CD4-positive, alpha-beta T cell treated with Interleukin-4 for 4 hours (primary cell): Measurements from ENCODE around the gene SART1.
A peak's percentile ranks its signal among the peaks of the same experiment; 100 is the strongest.
"Not testable (repeated sequence)": the region's sequence is repeated elsewhere in the genome, so short reads cannot be mapped to it uniquely, and the experiment has no call there.

Source experiments
- DNase-seq: peaks from one replicate; pipeline ENCODE4 v3.0.0-alpha.2; 2020

Gene SART1

DNA sequence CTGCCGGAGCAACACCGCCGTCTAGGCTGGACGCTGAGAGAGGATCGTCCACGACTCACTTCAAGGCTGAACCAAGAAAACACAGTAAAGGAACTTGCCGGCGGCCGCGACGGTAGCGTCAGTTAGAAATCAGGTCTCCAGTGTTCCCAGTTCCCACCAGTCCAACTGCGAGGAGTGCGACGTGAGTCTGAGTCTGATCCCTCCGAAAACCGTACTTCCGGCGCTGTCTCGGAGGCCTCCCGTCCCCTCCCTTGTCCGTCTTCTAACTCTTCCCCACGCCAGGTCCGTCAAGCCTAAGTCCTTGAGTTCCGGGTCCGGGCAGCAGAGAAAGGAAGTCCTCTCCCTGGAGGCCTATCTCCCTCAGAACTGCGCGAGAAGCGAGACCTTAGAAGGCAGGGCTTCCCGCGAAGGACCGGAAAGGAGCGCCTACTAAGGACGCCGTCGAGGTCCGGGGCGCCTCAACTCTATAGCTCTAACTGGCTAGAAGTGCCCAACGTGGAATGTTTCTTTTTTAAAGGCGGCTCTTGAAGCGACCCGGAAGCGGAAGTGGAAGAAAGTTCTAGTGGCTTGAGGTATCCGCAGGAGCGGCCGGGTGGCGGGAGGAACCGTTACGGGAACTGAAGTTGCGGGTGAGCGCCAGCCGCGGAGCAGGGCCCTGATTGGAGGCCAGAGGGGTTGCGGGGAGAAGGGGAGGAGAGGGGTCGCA is 40.6 kb downstream of the SART1 start, which contains the start of the genes BANF1 and EIF1AD:
BANF1 (plus strand) TSS at position 562 of the 706 bp plus-strand sequence. CDS start 748 bp downstream, outside the sequence.
EIF1AD (minus strand) TSS at position 216 of the 706 bp plus-strand sequence. CDS start 1,768 bp downstream, outside the sequence.
- DNase-seq = peak; percentile 96

DNA sequence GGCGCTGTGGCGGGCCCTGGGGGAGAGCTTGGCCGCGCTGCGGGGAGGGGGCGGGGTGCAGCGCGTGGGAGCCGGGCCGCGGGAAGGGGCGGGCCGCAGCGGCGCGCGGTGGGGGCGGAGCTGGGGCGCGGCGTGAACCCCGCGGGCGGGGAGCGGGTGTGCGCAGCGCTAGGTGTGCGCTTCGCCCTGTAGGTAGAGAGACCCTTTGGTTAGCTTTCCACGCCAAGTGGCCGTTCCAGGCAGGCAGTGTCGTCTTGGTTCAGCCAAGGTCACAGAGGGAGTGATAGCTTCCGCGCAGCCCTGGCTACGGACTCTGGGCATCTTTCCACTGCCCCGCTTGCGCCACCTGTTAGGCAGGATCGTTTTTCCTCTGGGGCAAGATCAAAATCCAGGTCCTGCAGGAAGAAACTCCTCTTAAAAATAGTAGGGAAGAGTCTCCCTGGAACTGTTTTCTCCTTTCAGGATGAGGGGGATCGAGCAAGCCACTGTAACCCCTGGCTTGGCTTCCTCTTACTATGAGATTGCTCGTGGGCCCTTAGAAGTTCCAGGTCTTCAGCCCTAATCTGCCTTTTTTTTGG is 41.2 kb downstream of the SART1 start:
- no peak for DNase-seq

DNA sequence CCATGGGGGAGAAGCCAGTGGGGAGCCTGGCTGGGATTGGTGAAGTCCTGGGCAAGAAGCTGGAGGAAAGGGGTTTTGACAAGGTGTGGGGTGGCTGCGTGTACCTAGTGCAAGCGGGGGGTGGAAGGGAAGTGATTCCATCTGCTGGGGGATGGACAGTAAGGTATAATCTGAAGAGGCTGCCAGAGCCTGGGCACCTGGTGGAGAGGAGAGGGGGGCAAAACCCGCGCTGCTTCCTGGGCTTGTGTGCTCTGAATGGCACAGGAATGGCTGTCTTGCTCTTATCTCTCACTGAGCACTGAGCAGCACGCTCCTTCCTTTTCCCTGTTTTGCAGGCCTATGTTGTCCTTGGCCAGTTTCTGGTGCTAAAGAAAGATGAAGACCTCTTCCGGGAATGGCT is 41.8 kb downstream of the SART1 start:
- no peak for DNase-seq

DNA sequence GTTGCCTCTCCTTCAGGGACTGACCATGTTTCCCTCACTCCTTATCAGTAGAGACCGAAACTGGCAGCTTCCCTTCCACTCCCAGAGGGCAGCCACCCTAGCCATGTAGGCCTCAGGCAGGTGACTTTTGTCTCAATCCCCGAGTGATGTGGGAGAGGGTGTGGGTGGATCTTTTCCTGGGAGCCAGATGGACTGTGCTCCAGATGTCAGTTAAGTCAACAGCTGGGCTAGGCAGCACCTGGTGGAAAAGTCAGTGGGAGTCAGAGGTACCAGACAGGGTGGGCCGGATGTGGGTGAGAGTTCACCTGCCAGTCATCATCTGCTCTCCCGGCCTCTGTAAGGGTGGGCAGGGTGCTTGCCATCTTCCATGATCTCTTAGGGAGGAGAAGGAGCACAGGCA is 42.7 kb downstream of the SART1 start:
- no peak for DNase-seq

DNA sequence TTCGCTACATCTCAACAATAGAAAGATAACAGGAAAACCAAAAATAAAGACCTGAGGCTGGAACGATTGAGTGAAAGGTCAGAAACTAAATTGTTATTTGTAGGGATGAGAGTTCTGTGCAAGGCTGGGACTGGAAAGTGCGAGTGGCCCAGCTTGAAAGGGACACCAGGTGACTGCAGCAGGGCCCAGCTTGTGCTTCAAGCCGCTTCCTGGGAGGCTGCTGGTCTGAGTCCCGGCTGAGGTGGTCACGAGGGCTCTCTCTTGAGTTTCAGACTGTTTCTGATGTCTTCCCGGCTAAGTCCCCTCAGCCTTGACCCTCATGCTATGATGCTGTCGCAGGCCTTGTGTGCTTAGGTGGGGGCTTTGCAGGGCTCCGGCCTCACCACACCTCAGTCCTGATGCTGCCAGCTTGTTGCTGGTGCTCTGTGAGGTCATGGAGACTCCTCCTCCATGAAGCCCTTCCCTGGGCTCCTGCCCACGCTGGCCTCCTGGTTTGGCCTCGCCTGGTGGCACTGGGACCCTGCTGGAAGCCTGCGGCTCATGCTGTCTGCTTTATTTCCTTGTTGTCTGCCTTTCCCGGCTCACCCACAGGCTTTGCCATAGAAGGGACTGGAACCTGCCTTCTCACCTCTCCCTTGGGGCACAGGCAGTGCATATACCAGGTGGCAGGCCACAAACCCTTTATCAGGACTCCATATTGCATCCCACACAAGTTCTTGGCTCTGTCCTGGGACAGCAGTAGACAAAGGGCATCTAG is 44.8 kb downstream of the SART1 start:
- DNase-seq = no peak

DNA sequence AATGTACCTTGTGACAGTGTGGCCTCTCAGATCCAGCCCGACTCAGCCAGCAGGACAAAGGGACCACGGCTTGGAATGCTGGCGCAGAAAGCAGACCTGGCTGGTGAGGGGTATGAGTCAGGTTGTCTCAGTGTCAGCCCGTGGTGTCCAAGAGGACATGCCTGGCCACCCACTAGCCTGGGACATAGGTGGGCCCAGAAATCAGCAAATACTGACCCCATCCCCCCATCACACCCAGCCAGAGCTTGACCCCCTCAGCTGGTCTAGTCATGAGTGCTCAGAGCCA is 45.3 kb downstream of the SART1 start:
- DNase-seq = no peak

DNA sequence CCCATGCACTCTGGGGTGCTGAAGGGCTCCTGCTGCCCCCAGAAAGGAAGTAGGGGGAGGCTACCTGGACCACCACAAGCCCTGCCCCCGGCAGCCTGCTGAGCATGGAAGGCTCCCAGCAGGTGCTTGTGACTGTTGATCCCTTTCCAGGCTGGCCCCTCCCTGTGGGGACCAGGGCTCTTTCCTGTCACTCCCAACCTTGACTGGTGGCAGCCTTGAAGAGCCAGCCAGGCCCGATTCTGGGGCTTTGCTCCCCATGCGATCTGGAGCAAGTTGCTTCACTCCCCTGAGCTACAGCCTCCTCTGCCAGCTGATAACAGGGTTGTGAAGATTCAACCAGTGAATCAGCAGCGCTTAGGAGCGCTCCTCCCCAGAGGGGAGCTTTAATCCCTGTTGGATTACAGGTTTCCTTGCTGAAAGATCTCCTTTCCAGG is 45.7 kb downstream of the SART1 start:
- no peak for DNase-seq

DNA sequence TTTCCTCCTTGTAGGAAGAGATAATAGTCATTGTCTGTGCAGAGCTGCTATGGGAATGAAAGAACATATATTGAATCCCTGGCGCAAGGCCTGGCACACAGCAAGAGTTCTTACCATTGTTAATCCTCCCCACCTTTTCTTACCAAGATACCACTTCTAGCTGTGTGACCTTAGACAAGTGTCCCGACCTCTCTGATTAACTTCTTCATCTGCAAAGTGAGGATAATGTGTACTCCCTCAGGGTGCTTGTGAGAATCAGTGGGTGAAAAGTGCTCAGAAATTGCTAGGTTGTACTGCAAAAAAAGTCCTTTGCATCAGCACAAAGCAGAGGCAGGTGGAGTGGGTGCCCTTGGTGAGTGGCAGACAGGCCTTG is 46.5 kb downstream of the SART1 start:
- no peak for DNase-seq

DNA sequence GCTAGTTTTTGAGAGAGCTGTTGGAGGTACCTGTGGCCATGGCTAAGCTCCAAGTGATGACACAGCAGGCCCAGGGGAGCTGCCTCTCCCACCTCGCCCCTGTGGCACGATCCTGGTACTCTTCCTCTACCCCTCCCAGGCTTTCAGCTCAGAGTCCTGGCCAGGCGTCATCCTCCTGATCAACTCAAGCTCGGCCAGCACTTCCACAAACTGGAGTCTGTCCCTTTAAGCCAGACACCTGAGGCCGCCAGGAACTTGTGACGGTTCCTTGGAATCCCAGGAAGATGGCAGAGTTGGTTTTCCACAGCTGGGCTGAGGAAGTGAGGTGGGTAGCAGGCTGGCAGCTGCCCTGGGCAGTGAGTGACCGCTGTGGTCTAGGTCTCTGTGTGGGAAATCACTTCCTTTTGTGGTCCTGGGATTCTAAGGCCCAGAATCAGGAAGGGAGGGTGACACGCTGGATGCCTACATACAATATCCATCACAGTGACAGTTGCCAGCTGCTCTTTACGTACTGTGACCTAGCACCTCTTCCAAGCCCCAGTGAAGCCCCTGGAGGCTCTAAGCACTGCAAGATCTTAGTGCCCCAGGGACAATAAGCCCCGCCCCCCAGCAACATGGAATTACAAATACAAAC is 47.1 kb downstream of the SART1 start:
- DNase-seq = no peak

DNA sequence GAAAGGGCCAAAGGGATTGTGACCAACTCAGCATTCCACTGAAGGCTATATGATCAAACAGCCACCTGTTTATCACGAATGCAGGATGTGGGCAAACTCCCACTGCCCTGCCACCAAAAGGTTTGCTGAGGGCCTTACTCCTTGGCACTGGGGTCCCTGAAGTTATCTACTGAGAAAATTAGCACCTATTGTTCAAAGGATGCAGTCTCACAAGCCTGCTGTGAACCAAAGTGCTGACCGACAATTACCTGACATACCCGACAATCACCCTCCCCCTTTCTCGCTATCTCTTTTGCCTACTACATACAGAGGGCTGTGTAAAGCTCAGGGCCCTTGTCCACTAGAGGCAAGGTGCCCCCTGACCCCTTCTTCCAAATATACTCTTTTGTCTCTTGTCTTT is 48.5 kb downstream of the SART1 start:
- DNase-seq = not testable (repeated sequence)

DNA sequence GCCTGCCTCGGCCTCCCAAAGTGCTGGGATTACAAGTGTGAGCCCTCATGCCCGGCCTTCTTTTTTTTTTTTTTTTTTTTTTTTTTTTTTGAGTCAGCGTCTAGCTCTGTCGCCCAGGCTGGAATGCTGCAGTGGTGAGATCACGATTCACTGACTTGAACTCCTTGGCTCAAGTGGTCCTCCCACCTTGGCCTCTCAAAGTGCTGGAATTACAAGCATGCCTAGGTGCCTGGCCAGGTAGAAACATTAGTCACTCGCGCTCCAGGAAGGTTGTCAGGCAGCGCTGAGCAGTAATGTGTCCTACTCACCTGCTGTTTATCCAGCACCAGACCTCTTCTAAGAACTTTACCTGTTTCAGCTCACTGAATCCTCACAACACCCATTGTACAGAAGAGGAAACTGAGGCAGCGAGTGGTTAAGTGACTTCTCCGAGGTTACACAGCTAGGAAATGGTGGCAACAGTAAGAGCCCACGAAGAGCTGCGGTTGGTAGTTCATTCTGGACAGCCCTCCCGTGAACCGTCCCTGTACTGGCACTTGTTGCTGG is 49.8 kb downstream of the SART1 start:
- no peak for DNase-seq

DNA sequence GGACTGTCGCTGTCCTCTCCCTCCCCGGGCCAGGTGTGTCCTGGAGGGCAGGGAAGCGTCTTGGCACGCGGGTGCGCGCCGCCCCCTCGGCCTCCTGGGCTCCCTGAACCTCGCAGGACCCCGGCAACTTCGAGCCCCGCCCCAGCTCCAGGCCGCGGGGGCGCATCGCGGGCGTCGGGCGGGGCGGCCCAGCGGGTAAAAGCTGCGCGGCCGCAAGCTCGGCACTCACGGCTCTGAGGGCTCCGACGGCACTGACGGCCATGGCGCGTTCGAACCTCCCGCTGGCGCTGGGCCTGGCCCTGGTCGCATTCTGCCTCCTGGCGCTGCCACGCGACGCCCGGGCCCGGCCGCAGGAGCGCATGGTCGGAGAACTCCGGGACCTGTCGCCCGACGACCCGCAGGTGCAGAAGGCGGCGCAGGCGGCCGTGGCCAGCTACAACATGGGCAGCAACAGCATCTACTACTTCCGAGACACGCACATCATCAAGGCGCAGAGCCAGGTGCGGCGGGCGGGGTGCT is 50.3 kb downstream of the SART1 start, which contains the start of gene CST6:
CST6 (plus strand) TSS at position 224 of the 519 bp plus-strand sequence; CDS start at position 261, 37 bp downstream.
- DNase-seq = no peak

DNA sequence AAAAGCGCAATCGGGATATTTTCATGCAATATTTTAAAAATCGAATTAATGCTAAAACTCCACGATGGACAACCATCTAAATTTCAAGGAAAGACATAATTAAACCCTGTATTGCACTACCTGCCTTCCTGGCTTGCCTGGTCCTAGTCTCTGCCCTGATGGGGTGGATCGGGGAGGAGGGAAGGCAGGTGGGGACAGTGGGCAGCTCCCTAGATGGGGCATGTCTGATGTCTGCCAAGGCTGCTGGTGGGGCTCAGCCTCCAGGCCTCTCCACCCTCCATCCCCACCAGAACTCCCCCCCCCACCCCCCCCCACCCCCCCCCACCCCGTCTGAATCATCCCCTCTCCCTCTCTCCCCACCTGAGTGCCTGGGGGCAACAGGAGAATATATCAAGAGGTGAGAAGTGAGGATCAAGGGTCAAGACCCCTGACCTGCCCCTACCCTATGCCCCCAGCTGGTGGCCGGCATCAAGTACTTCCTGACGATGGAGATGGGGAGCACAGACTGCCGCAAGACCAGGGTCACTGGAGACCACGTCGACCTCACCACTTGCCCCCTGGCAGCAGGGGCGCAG is 50.9 kb downstream of the SART1 start:
- no peak for DNase-seq

DNA sequence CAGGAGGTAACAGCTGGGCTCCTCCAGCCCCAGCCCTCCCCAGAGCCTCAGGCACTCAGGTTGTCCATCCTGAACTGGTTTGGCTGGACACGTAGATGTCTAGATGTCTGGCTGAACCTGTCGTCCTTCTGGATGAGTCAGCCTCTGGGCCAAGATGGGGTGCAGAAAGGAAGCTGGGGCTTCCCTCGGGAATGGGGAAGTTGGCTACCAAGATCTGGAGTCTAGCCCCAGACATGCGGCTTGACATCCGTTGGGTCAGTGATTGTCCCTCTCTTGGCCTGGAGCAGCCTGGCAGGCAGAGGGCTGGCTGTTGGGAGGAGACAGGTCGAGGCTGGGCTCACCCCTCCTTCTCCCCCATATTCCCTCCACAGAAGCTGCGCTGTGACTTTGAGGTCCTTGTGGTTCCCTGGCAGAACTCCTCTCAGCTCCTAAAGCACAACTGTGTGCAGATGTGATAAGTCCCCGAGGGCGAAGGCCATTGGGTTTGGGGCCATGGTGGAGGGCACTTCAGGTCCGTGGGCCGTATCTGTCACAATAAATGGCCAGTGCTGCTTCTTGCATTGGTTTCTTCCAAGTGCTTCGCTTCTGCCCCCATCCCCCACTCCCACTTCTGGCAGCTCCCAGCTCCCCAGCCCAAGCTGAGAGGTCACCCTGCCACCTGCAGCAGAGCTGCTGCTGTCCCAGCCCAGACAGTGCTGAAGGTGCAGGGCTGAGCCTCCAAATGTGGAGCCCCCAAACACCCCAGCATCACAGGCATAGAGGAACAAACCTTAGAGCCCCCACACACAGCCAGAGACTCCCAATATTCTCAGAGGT is 51.6 kb downstream of the SART1 start:
- no peak for DNase-seq

DNA sequence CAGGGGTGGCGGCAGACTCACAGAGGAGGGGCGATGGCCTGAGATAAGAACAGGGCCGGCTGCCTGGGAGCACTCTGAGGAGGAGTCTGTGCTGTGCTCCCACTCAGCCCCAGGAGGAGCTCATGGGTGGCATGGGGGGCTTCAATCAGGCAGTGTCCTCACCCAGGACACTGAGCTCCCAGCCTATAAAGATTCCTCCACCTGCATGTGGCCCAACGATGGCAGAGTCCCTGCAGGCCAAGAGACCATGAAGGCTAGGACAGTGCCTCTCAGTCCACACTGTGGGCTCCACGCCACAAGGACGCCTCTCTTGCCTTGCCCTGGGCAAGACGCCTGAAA is 52.2 kb downstream of the SART1 start:
- no peak for DNase-seq

DNA sequence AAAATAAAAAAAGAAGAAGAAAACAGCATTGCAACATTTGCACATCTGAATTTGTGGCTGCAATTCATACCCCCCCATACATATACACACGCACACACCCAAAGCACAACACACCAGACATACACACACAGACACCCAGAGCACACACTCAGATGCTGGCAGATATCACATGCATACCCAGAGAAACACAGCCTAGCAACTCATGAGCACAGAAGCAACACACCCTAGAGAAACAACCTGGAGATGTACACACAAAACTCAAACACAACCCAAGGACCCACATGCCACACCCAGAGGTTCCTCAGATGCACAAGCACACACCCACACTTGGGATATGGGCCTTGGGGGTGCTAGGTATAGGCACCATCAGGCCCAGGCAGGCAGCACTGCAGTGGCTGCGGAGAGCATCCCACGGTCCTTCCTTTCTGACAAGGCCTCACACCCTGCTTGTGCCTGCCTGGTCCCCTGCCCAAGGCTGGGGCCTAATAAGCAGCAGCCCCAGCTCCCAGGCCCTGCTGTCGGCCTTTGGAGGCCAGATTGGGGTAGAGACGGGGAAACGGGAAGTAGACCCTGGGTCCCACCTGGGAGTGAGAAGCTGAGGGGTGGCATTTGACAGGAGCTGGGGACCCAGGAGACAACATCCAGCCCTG is 53.4 kb downstream of the SART1 start:
- no peak for DNase-seq

DNA sequence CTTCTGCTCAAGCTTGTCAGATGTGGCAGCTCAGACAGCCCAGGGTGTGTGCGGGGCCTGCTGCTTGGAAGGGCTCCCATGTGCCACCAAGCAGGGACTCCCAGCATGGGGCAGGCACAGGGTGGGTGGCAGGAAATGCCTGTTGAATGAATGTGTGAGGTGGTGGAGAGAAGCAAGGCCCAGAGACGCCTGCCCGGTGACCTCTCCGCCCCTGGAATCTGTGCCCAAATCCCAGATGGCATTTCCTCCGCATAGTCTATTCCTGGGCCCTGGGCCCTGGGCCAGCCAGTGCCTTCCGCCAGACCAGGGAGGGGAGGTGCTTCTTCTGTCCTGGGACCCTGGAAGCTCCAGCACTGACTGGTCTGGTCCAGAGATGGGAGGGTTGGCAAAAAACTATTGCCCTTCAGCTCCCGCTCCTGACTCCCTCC is 53.9 kb downstream of the SART1 start:
- DNase-seq = no peak

DNA sequence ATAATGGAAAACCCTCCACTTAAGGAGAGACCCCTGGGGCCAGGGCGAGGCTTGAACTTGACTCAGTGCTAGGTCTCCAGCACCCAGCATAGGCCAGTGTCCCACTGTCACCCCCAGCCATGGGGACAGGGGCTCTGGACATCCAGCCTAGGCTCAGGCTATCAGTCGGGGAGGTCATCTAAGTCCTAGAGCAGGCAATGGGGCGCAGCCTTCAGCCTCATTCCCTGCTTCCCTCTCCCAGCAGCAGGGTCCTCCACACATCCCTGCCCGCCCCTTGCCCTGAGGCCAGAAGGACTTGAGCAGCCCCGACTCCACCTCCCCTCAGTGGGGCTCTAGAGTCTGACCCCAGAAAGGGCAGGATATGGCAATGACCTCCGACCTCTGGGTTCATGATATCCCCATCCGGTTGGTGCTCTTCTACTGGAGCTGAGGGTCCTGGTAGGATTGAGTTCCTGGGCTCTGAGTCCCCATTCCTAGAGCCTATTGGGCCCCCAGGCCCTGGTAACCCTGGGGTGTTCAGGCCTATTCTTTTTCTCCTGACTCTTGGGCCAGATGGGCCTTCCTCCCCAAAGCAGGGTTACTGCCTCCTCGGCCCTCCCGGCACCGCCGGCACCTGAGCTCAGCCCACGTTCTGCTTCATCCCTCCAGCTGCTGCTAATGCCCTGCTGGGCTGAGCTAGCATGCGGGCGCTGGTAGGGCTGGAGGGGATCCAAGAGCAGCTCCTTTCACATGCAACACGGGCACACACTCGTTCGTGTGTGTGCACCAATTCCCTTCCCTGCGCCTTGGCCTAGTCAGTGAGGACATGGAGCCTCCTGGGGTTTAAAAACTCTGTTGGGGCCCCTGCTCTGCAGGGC is 54.6 kb downstream of the SART1 start:
- DNase-seq = no peak

DNA sequence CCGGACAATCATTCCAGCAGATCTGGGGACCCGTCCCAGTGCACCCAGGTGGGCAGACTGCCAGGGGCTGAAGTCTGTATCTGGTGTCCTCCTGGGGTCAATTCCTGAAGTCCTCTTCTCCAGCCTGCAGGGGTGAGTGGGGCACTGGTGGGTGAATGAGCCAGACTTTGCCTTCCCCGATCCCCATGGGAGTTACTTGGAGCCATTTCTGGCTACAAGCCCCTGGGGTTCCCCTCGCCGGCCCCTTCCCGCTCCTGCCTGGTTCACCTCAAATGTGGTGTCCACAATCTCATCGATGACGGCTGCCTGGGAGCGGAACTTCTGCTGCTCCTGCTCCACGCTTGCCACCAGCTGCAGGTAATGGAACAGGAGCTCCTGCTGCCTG is 55.3 kb downstream of the SART1 start:
- DNase-seq = no peak

DNA sequence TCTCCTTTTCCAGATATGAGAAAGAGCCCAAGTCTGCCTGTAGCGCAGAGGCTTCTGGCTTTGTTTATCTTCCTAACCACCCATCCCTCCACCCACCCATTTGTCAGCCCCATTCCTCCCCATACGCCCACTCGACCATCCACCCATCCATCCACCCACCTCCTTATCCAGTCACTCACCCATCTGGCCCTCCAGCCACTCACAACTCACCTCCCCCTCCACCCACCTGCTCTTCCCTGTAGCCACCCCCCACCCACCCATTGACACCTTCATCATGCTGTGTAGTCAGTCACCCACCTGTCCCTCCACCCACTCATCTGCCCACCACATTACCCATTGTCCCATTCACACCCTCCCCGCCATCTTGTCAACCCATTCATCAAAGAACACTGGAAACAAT is 55.8 kb downstream of the SART1 start:
- DNase-seq = no peak
